AG10803 (cell line): Measurements from ENCODE around the gene CDK12.
"Not testable (repeated sequence)": the region's sequence is repeated elsewhere in the genome, so short reads cannot be mapped to it uniquely, and the experiment has no call there.

Experiments
- DNase-seq: peaks from one replicate; pipeline ENCODE4 v3.0.0; 2010; ENCODE audit warnings: low read depth
- H3K4me3 ChIP-seq: 2 replicates; pipeline ENCODE4 v1.5.1; 2011; ENCODE audit warnings: mild to moderate bottlenecking, low read length, control low read depth
- CTCF ChIP-seq: conservative IDR thresholded peaks from 2 replicates; pipeline ENCODE4 v1.5.1; 2011; ENCODE audit warnings: mild to moderate bottlenecking, low read length, control low read depth, inconsistent platforms

The CDK12 gene

GRCh38 chr17:39543176-39543575 is 81.9 kb downstream of the CDK12 start:
- no peak for TF ChIP-seq CTCF
- no peak for DNase-seq
- no peak overlapping the region for H3K4me3 ChIP-seq

GRCh38 chr17:39543664-39544063 is 82.4 kb downstream of the CDK12 start:
- no peak overlapping the region for H3K4me3 ChIP-seq
- no peak for DNase-seq
- TF ChIP-seq CTCF, result no peak

DNA sequence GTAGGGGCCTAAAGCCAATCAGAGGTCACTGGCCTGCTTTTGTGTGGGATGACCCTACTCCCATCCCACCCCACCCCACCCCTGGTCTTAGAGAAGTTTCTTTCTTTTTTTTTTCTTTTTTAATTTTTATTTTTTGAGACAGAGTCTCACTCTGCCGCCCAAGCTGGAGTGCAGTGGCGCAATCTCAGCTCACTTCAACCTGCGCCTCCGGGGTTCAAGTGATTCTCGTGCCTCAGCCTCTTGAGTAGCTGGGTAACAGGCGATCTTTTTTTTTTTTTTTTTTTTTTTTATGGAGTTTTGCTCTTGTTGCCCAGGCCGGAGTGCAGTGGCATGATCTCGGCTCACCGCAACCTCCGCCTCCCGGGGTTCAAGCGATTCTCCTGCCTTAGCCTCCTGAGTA is 83.1 kb downstream of the CDK12 start:
- H3K4me3 ChIP-seq, DNase-seq: not testable (repeated sequence)

DNA sequence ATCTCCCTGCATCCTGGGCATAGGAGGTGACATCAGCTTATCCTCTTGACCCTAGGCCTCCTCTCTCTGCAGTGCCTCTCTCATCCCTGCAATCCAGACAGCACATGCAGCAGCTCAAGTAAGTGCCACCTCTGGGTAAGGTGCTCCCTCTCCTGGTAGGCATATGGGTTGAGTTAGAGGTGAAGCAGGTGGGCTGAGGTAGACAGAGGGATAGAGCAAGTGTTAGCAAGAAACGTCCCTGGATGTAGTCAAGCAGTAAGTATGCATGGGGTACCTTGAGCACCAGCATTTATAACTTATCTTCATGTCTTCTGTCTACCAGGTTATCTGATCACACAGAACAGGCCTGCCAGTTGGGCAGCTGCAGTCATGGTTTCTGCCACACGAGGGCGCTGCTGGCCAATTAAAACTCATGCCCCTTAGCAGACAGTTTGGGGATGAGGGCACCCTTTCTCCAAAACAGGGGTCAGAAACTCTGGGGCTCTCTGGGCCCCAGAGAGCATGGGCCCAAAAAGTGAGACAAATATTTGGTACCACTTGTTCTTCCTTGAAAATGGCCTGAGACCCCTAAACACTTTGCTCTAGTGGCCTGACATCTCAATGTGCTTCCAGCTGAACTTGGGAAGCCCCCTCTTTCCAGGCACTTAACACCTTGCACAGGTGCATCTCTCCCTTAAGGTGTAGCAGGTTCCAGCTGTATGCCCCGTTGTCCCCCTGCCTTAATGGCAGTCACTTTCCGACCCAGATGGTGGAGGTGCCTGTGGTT is 86.6 kb downstream of the CDK12 start:
- no peak overlapping the region for H3K4me3 ChIP-seq
- peak; percentile 27 for DNase-seq
- peak; percentile 80 for TF ChIP-seq CTCF

GRCh38 chr17:39548494-39549225 is 87.4 kb downstream of the CDK12 start:
- no peak overlapping the region for H3K4me3 ChIP-seq
- TF ChIP-seq CTCF, result no peak
- no peak for DNase-seq

GRCh38 chr17:39549747-39550573 is 88.7 kb downstream of the CDK12 start:
- no peak for DNase-seq
- H3K4me3 ChIP-seq, result no peak overlapping the region
- TF ChIP-seq CTCF, result no peak

GRCh38 chr17:39551879-39552278 is 90.6 kb downstream of the CDK12 start:
- DNase-seq, result no peak
- no peak for TF ChIP-seq CTCF
- H3K4me3 ChIP-seq, result no peak overlapping the region
